DMS 273 treated with DMSO at 0.1 percent for 48 hours (cell line): Measurements from ENCODE around the gene LRP1.

Source experiments
- DNase-seq: peaks from one replicate; lab custom pipeline; 2025; lab: John Stamatoyannopoulos, UW

LRP1 gene

DNA sequence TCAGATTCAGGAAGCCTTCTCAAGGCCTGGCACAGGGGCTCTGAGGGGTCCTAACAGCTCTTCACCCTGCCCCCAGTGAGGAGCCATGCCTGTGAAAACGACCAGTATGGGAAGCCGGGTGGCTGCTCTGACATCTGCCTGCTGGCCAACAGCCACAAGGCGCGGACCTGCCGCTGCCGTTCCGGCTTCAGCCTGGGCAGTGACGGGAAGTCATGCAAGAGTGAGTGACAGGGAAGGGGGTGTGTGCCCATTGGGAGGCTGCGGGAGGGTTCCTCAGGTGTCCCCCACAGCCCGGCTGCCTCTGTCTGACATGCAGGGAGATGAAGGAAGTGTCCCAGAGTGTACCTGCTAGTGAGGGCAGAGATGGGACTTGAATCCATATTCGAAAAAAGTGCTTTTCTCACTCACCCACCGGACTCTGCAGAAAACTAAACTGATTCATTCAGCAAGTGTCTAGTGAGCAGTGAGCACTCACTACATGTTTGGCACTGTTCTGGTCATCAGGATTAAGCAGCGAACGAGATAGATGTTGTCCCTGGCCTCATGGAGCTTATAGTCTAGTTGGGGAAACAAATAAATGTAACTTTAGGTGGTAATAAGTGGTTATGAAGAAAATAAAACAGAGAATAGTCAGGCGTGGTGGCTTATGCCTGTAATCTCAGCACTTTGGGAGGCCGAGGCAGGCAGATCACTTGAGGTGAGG lies 28.6 kb downstream of the LRP1 start:
- DNase-seq, result no peak

DNA sequence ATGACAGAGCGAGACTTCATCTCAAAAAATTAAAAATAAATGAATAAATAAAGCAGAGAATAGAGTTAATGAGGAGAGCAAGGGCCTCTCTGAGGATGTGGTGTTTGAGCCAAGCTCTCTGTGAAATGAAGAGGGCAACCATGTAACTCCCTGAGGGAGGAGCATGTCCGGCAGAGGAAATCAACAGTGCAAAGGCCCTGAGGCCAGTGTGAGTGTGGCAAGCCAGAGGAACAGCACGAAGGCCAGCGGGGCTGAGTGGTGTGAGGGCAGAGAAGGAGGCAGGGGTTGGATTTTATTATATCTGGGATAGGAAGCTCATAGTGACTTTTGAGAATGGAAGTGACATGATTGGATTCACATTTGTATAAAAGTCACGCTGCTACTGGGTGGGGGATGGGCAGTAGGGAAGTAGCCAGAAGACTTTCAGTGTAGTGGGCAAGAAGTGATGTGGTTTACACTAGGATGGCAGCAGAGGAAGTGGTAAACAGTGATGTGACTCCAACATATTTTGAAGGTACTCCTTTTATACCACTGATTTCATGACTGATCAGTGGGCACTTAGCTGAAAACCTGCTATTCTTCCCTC lies 29.4 kb downstream of the LRP1 start:
- no peak for DNase-seq

DNA sequence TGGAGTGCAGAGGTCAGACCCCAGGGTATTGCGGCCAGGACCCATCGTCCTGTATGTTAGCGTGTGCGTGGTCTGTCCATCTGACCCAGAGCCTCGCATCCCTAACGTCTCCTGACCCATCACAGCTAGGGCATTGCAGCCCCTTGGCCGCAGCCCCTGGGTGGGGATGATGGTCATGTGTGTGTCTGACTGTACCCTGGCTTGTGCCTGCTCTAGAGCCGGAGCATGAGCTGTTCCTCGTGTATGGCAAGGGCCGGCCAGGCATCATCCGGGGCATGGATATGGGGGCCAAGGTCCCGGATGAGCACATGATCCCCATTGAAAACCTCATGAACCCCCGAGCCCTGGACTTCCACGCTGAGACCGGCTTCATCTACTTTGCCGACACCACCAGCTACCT lies 29.9 kb downstream of the LRP1 start:
- no peak for DNase-seq

DNA sequence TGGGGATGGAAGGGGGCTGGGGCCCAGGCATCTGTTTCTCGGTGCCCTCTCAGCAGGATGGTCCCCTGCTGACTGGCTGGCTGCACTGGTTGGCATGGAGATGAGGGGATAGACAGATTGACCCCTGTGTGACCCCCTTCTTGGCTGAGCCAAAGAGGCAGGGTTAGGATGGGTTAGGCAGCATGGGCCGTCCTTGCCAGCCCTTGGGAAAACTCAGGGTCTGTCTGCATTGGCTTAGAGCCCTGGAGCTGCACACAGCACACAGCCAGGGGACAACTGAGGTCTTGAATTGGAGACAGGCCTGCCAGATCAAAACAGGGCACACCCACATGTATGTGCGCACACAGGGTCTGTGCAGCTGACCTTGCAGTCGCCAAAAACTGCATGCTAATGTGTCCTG lies 30.4 kb downstream of the LRP1 start:
- DNase-seq, result no peak

DNA sequence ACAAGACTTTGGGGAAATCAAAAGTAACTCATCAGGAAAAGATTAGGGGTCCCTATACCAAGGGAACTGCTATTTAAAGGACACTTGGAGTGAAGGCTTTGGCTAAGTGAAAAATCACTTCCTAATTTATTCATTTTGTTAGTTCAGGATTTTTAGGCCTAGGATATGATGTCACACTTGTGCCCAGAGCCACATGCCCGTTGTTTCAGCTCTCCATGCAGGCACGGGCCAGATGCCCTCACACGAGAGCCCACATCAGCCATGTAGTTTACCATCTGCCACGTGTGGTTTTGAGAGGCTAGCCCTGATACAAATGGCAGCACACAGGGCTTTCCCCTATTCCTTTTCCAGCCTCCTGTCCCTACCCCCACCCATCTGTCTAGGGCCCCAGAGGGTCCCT lies 31.0 kb downstream of the LRP1 start:
- DNase-seq, result peak; percentile 15

DNA sequence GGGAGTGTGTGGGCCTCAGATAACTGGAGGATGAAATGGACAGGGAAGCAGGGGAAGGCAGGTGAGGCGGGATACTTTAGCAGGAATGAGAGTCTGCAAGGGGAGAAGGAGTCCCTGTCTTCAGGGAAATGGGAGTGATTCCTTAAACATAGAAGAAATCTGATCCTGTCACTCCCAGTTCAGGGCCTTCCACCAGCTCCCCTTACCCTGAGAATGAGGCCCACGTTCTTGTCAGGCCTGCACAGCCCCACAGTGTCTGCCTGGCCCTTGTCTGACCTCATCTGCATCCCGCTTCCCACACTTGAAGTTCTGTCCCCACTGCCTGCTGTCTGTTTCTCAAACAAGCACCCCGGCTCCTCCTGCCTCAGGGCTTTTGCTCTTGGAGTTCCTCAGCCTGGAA lies 31.8 kb downstream of the LRP1 start:
- no peak for DNase-seq

DNA sequence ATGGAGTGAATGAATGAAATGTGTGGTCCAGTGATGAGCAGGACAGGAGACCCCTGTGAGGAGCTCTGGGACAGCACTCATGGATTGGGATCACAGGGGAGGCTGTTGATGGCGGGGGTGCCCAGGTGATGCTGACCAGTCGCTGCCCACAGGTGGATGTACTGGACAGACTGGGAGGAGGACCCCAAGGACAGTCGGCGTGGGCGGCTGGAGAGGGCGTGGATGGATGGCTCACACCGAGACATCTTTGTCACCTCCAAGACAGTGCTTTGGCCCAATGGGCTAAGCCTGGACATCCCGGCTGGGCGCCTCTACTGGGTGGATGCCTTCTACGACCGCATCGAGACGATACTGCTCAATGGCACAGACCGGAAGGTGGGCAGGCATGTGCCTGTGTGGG lies 32.5 kb downstream of the LRP1 start:
- no peak for DNase-seq

DNA sequence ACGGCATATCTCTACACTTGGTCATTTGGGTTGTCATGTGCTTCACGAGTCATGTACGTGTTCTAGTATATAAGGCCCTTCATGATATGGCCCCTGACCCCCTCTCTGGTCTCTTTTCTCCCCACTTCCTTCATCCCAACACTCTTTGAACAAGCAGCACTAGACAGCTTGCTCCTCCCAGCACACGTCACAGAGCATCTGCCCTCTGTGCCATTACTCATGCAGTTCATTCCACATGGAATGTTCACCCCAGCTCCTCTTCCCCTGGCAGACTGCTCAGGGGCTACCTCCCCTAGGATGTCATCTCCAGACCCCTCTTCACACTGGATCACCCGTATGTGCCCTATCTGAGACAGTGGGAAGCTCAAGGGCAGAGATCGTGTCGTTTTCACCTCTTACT lies 33.2 kb downstream of the LRP1 start:
- DNase-seq, result no peak

DNA sequence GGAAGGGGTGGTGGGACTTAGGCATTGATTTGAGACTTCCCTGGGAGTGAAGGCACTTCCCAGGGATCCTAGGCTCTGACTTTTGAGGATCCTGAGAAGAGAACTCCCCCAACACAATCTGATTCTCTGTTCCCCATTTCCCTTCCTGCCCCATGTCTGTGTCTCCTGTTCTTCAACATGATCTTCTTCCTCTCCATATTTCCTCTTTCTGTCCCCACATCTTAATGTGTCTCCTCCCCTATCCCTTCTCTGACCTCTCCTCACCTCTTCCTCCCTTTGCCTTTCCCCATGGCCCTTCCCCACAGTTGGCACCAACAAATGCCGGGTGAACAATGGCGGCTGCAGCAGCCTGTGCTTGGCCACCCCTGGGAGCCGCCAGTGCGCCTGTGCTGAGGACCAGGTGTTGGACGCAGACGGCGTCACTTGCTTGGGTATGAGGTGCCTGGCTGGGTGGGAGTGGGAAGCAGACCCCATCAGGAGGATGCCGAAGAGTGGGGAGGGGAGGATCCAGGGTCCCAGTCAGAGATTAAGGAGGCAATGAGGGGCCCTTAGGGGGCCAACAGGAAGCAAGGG lies 34.4 kb downstream of the LRP1 start:
- DNase-seq, result no peak

DNA sequence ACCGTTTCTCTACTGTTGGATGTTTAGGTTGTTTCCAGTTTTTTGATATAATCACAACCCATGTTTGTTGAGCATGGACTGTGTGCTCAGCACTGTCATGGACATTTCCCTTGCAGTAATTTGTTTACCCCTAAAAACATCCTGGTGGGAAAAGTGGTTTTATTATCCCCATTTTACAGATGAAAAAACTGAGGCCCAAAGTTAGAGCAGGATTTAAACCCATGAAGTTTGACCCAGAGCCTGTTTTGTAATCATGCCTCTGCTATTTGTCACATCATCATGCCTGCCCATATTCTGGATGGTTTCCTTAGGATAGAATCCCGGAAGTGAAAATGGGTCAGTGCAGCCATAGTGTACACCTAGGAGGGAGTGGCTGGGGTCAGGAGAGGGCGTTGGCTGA lies 36.2 kb downstream of the LRP1 start:
- no peak for DNase-seq

DNA sequence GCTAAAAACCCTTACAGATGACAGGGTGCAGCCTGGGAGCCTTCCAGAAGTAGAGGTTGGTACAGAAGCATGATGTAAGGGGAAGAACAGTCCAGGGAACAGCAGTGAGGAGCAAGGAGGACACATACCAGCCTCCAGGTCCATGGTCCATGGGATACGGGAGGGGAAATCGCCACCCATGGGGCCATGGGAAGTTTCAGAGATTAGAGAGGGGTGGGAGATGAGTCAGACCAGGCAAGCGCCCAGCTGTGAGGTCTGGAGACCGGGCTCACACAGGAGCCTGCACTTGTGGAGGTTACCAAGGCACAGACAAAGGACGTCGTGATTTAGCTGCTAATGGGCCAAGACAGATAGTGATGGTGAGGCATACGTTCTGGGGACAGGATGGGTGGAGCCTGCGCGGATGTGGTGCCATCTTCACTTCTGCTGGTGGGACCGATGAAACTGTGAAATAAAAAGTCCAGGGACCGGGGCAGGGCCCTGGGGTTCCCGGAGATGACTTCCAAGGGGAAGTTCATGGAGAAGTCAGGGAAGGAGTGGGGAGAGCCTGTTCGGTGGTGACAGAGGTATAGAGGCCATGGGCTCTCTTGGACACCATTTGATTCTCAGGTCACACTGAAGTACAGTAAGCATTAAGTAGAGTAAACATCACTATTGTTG lies 36.8 kb downstream of the LRP1 start:
- DNase-seq, result no peak

DNA sequence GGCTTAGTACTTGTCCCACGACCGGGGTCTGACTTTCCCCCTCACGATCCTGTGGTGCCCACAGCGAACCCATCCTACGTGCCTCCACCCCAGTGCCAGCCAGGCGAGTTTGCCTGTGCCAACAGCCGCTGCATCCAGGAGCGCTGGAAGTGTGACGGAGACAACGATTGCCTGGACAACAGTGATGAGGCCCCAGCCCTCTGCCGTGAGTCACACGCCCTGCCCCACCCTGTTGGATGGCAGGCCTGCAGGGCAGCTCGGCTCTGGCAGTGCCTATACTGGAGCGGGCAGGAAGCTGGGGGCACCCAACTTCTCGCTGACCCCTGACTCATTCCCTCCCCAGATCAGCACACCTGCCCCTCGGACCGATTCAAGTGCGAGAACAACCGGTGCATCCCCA lies 37.5 kb downstream of the LRP1 start:
- DNase-seq, result no peak

DNA sequence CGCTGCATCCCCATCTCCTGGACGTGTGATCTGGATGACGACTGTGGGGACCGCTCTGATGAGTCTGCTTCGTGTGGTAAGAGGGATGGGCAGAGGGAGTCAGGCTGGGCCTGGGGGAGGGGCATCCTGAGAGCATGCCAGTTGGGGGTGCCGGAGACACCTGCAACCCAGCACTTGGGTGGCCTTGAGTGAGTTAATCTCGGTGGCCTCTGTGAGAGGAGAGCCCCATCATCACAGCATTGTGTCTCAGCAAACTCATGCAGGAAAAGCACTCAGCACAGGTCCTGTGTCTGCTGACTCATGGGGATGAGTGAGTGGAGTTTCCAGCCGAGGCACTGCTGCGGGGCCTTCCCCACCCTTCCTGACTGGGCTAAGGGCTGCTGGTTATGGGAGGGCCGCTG lies 38.7 kb downstream of the LRP1 start:
- no peak for DNase-seq

DNA sequence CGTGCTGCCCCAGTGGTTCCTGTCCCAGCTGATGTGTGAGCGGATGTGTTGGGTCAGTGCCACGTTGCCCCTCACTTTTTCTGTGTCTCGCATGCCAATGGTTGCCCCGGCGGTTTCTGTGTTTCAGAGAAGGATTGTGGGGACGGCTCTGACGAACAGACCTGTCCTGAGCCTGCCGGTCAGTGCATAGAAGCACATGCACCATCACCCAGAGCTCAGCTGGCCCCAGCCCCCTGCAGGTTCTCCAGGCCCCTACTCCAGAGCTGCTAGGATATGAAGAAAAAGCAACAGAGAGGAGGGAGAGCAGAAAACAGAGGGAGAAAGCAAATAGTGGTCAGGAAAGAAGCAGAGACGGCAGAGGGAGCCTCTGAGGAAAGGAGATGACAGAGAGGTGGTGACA lies 39.8 kb downstream of the LRP1 start:
- no peak for DNase-seq

DNA sequence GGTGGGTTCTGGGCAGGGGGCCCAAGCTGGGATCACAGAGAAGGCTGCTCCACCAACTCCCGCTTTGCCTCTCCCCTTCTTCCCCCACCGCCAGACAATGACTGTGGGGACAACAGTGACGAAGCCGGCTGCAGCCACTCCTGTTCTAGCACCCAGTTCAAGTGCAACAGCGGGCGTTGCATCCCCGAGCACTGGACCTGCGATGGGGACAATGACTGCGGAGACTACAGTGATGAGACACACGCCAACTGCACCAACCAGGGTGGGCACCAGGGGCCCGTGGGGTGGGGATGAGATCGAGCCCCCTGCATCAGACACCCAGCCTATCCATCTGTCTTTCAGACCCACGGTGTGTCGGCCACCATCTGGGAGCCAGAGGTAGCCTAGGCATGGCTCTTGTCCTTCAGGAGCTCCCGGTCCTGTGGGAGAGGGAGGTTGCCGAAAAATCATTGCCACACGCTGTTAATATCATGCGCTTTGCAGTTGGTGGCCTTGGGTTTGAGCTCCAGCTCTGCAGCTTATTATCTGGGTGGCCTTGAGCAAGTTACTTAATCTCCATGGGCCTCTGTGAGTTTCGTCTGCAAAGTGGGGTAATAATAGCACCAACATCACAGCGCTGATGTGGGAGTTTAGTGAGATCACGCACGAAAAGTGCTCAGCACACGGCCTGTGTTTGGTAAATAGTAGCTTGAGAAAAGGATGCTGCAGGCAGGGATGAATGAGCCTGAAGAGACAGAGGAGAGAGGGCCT lies 40.9 kb downstream of the LRP1 start:
- DNase-seq, result no peak

DNA sequence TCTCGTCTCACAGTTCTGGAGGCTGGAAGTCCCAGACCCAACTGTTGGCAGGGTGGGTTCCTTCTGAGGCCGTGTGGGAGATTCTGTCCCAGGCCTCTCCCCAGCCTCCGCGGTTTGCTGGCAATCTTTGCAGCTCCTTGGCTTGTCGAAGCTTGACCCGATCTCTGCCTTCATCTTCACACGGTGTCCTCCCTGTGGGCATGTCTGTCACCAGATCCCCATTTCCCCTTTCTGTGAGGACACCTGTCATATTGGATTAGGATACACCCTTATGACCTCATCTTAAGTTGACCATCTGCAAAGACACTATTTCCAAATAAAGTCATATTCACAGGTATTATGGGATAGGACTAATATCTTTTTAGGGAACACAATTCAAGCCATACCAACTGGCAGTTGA lies 41.7 kb downstream of the LRP1 start:
- DNase-seq, result no peak

DNA sequence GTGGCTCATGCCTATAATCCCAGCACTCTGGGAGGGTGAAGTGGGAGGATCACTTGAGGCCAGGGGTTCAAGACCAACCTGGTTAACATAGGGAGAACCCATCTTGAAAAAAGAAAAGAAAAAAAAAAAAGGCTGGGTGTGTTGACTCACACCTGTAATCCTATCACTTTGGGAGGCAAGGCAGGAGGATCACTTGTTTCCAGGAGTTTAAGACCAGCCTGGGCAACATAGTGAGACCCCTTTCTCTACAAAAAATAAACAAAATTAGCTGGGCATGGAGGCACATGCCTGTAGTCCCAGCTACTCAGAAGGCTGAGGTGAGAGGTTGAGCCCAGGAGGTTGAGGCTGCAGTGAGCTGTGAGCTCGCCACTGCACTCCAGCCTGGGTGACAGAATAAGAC lies 42.1 kb downstream of the LRP1 start:
- no peak for DNase-seq

DNA sequence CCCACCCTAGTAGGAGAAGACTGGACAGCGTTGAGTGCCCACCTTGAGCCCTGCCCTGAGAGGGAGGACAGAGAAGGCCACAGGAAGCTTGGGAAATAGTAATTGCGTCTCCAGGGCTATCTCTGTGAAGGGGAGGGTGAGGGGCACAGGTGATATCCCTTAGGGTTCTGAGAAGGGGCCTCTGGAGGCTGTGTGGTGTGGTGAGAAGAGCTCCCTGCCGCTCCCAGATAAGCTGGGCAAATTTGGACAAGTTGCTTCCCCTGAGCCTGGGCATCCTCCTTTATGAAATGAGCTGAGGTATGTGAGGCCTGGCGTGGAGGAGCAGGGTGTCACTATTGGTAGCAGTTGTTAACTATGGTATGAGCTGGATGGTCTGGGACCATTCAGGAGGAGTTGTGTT lies 42.6 kb downstream of the LRP1 start:
- DNase-seq, result no peak

DNA sequence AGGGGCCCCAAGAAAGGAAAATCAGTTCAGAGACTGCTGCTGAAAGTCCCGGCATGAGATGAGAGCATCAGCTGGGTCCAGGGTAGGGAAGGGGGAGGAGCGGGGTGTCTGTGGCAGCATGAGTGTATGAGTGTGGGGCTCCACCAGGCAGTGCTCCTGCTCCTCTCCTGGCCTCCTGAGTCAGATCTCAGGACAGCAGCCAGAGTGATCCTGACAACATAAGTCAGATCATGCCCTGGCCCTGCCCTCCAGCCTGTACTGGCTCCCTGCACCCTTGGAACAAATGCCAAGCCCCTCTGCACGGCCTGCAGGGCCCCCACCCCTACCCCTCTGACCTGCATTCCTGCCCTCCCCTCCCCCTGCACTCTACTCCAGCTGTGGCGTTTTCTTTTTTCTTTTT lies 43.4 kb downstream of the LRP1 start:
- no peak for DNase-seq

DNA sequence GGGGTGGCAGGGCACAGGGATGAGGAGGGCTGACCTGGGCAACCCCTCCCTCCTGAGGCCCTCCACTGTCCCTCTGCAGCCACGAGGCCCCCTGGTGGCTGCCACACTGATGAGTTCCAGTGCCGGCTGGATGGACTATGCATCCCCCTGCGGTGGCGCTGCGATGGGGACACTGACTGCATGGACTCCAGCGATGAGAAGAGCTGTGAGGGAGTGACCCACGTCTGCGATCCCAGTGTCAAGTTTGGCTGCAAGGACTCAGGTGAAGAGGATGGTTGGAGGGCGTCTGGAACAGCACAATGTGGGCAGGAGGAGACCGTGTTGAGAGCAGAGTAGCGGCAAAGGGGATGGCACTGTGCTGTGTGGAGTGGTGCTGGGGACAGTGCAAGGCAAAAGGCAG lies 44.8 kb downstream of the LRP1 start:
- no peak for DNase-seq

DNA sequence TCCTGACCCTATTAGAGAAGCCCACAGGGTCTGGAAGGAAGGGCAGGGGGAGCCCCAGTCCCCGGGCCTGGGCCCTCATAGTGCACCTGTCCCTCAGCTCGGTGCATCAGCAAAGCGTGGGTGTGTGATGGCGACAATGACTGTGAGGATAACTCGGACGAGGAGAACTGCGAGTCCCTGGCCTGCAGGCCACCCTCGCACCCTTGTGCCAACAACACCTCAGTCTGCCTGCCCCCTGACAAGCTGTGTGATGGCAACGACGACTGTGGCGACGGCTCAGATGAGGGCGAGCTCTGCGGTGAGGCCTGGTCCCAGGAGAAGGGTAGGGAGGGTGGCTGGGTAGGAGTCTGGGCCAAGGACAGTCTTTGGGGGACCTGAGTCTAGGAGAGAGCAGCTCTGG lies 45.4 kb downstream of the LRP1 start:
- no peak for DNase-seq

DNA sequence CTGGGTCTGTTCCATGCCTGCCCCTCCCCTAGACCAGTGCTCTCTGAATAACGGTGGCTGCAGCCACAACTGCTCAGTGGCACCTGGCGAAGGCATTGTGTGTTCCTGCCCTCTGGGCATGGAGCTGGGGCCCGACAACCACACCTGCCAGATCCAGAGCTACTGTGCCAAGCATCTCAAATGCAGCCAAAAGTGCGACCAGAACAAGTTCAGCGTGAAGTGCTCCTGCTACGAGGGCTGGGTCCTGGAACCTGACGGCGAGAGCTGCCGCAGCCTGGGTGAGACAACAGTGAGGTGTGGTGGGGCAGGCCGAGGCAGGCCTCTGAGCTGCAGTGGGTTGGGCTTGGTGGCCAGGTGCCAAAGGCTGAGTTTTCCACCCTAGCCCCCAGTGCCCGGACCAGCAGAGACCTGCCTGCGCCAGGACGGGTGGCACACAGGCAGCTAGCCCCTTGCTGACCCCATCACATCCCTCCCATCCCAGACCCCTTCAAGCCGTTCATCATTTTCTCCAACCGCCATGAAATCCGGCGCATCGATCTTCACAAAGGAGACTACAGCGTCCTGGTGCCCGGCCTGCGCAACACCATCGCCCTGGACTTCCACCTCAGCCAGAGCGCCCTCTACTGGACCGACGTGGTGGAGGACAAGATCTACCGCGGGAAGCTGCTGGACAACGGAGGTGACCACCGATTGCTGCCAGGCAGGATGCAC lies 47.3 kb downstream of the LRP1 start:
- no peak for DNase-seq
